ENCODE results near the gene NDUFB5.

DNA sequence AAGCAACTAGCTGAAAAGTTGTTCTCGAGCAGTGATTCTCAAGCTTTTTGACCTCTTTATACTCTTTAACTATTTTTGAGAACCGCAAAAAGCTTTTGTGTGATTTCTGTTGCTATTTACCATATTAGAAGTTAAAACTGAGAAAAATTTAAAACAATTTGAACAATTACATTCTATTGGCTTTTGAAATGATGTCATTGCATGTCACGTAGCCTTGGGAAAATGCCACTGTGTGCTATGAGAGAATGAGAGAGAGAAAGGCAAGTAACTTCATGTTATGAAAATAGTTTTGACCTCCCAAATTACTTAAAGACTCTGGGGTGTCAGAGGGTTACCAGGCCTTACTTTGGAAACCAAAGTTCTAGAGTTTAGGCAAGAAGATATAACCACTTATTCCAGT lies 56.3 kb downstream of the NDUFB5 start:
- TF ChIP-seq, protein P1, sequence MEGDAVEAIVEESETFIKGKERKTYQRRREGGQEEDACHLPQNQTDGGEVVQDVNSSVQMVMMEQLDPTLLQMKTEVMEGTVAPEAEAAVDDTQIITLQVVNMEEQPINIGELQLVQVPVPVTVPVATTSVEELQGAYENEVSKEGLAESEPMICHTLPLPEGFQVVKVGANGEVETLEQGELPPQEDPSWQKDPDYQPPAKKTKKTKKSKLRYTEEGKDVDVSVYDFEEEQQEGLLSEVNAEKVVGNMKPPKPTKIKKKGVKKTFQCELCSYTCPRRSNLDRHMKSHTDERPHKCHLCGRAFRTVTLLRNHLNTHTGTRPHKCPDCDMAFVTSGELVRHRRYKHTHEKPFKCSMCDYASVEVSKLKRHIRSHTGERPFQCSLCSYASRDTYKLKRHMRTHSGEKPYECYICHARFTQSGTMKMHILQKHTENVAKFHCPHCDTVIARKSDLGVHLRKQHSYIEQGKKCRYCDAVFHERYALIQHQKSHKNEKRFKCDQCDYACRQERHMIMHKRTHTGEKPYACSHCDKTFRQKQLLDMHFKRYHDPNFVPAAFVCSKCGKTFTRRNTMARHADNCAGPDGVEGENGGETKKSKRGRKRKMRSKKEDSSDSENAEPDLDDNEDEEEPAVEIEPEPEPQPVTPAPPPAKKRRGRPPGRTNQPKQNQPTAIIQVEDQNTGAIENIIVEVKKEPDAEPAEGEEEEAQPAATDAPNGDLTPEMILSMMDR (IDR thresholded peaks at IDR 0.05; ENCODE audit: insufficient read depth, low read depth, low read length) = no peak
- no peak for TF ChIP-seq EZH2 (IDR thresholded peaks at IDR 0.05; ENCODE audit: insufficient read depth, low read length)
